ENCODE data around the gene GPR21. TPM values are rescaled to one million over a fixed set of nuclear protein-coding genes. Genes with fewer than 3 reads are reported as not detected.

The GPR21 gene
- total RNA-seq, 1 donor from 2014 or later = not detected

DNA sequence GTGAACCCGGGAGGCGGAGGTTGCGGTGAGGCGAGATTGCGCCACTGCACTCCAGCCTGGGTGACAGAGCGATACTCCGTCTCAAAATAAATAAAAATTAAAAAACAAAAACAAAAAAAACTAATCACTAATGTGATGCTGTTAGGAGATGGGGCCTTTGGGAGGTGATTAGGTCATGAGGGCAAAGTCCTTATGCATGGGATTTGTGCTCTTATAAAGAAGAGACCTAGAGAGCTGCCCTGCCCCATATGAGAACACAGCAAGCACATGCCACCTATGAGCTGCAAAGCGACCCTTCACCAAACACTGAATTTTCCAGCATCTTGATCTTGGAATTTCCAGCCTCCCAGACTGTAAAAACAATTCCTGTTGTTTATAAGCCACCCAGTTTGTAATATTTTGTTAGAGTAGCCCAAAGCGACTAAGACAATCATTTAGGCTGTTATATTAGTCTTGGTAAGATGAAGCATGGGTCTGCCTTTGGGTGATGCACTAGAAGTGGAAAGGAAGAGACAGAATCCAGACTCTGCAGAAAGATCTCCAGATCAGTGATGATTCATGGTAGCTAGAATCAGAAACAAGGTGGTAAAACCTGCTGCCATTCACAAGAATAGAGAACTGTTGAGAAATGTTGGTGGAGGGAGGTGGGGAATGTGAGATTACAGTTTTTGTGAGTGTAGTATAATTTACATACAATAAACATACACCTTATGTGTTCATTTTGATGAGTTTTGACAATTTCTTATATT, 26.2 kb downstream of the GPR21 start:
- H3K36me3 ChIP-seq = no peaks in the 10 kb centered on the region
- intact Hi-C loops (cut with DNase I) = no loop called here
- TF ChIP-seq POLR2AphosphoS5 (IDR thresholded peaks at IDR 0.05; ENCODE audit: insufficient read depth in 1 of 2, low read depth in 1 of 2) (no peak), CTCF (IDR thresholded peaks at IDR 0.05) (no peak), POLR2A (IDR thresholded peaks at IDR 0.05) (no peak)
- H3K9me3 ChIP-seq = no peaks in the 10 kb centered on the region
- DNase-seq (ENCODE audit: extremely low spot score in 2 of 2) = no peak
- H3K4me3 ChIP-seq = no peak overlapping the region
- H3K4me1 ChIP-seq = peaks cover 9% of the 10 kb centered on the region
- no peaks in the 10 kb centered on the region for H3K27me3 ChIP-seq
- H3K27ac ChIP-seq = peak overlapping the region; percentile 2

- no peak overlapping the region for H3K4me3 ChIP-seq
- no peak overlapping the region for H3K27ac ChIP-seq
- peaks cover 0 to 8% of the 10 kb centered on the region in 2 donors for H3K36me3 ChIP-seq
- no peaks in the 10 kb centered on the region for H3K27me3 ChIP-seq
- no peak for TF ChIP-seq POLR2A (IDR thresholded peaks at IDR 0.05)
- TF ChIP-seq POLR2AphosphoS5 (IDR thresholded peaks at IDR 0.05; ENCODE audit: insufficient read depth in 1 of 2, low read depth in 1 of 2) = no peak
- no peak for TF ChIP-seq CTCF (IDR thresholded peaks at IDR 0.05)
- H3K4me1 ChIP-seq = peaks cover 9% of the 10 kb centered on the region
- H3K9me3 ChIP-seq = no peaks in the 10 kb centered on the region
- no peak for DNase-seq (ENCODE audit: extremely low spot score in 2 of 2)
- intact Hi-C loops (cut with DNase I) = no loop called here
These were observed 27.7 kb downstream of the GPR21 start for GRCh38 chr9:123061216-123061615.

GRCh38 chr9:123062351-123063176, 29.1 kb downstream of the GPR21 start:
- Histone ChIP-seq H3K4me1 (peaks cover 9% of the 10 kb centered on the region), H3K4me3 (no peak overlapping the region), H3K27ac (no peak overlapping the region), H3K9me3 (no peaks in the 10 kb centered on the region), H3K27me3 (no peaks in the 10 kb centered on the region), H3K36me3 (peaks cover 0 to 15% of the 10 kb centered on the region in 2 donors)
- intact Hi-C loops (cut with DNase I) = no loop called here
- DNase-seq (ENCODE audit: extremely low spot score in 2 of 2) = no peak
- TF ChIP-seq POLR2A (IDR thresholded peaks at IDR 0.05) (no peak), POLR2AphosphoS5 (IDR thresholded peaks at IDR 0.05; ENCODE audit: insufficient read depth in 1 of 2, low read depth in 1 of 2) (no peak), CTCF (IDR thresholded peaks at IDR 0.05) (no peak)

- TF ChIP-seq POLR2A (IDR thresholded peaks at IDR 0.05) (no peak), POLR2AphosphoS5 (IDR thresholded peaks at IDR 0.05; ENCODE audit: insufficient read depth in 1 of 2, low read depth in 1 of 2) (no peak)
- no peak for DNase-seq (ENCODE audit: extremely low spot score in 2 of 2)
- intact Hi-C loops (cut with DNase I) = no loop called here
- no peaks in the 10 kb centered on the region for H3K27me3 ChIP-seq
- H3K36me3 ChIP-seq = peaks cover 0 to 15% of the 10 kb centered on the region in 2 donors
- no peaks in the 10 kb centered on the region for H3K9me3 ChIP-seq
- H3K4me1 ChIP-seq = peaks cover 9% of the 10 kb centered on the region
- H3K4me3 ChIP-seq = no peak overlapping the region
- no peak overlapping the region for H3K27ac ChIP-seq
These were observed 29.7 kb downstream of the GPR21 start for GRCh38 chr9:123063177-123063598.

- intact Hi-C loops (cut with DNase I) = no loop called here
These were observed 30.4 kb downstream of the GPR21 start for GRCh38 chr9:123063896-123064295.

More at GRCh38 chr9:123063896-123064295, 30.4 kb downstream of the GPR21 start:
- Histone ChIP-seq H3K4me1 (peaks cover 9% of the 10 kb centered on the region), H3K27me3 (no peaks in the 10 kb centered on the region), H3K36me3 (peaks cover 0 to 15% of the 10 kb centered on the region in 2 donors), H3K4me3 (no peak overlapping the region), H3K9me3 (no peaks in the 10 kb centered on the region), H3K27ac (no peak overlapping the region)
- no peak for TF ChIP-seq CTCF (IDR thresholded peaks at IDR 0.05)
- DNase-seq (ENCODE audit: extremely low spot score in 2 of 2) = no peak
